ENCODE results near the gene MYO1B. TPM values are rescaled to one million over a fixed set of nuclear protein-coding genes. Genes with fewer than 3 reads are reported as not detected.

The MYO1B gene
- total and polyA plus RNA-seq, 2 experiments from 2014 or later: 26.4 to 70.6 TPM

DNA sequence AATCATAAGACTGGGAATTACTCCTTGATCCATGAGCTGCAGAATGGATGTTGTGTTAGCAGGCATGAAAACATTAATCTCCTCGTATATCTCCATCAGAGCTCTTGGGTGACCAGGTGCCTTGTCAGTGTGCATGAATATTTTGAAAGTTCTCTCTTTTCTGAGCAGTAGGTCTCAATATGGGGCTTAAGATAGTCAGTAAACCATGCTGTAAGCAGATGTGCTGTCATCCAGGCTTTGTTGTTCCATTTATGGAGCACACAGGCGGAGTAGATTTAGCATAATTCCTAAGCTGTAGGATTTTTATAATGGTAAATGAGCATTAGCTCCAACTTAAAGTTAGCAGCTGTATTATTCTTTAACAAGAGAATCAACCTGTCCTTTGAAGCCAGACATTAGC is 160.3 kb downstream of the MYO1B start:
- Histone ChIP-seq H3K79me2 (replicated peaks; ENCODE audit: insufficient read depth) (no peaks in the 10 kb centered on the region), H3K4me1 (ENCODE audit: insufficient read depth) (peaks cover 4% of the 10 kb centered on the region; the same call in 1 of the 2 replicates), H3K4me2 (no peak overlapping the region), H3F3A (replicated peaks; ENCODE audit: low read depth) (no peaks in the 10 kb centered on the region), H3K9me2 (ENCODE audit: insufficient read depth) (no peaks in the 10 kb centered on the region), H2AFZ (no peak overlapping the region), H3K4me3 (no peak overlapping the region), H3K27me3 (ENCODE audit: insufficient read depth) (no peaks in the 10 kb centered on the region), H3K36me3 (ENCODE audit: insufficient read depth) (peaks cover 7% of the 10 kb centered on the region; the same call in 1 of the 2 replicates), H3K27ac (ENCODE audit: low read depth) (no peak overlapping the region), H4K20me1 (replicated peaks; ENCODE audit: insufficient read depth) (no peaks in the 10 kb centered on the region)
- peaks cover 40% of the 10 kb centered on the region for H3K36me3 Mint-ChIP-seq (ENCODE audit: low read depth)
- no peaks in the 10 kb centered on the region for H3K9me3 Mint-ChIP-seq
- H3K27ac Mint-ChIP-seq: no peak overlapping the region
- no peak for TF ChIP-seq EZH2phosphoT487 (IDR thresholded peaks at IDR 0.05; ENCODE audit: unreplicated experiment)
- TF ChIP-seq, protein P1, sequence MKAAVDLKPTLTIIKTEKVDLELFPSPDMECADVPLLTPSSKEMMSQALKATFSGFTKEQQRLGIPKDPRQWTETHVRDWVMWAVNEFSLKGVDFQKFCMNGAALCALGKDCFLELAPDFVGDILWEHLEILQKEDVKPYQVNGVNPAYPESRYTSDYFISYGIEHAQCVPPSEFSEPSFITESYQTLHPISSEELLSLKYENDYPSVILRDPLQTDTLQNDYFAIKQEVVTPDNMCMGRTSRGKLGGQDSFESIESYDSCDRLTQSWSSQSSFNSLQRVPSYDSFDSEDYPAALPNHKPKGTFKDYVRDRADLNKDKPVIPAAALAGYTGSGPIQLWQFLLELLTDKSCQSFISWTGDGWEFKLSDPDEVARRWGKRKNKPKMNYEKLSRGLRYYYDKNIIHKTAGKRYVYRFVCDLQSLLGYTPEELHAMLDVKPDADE (IDR thresholded peaks at IDR 0.05): no peak
- no peak for TF ChIP-seq ZNF114 (CRISPR knock-in tag; IDR thresholded peaks at IDR 0.05)
- TF ChIP-seq NANOG (IDR thresholded peaks at IDR 0.05; ENCODE audit: borderline replicate concordance): no peak
- no peak for TF ChIP-seq ZNF331 (CRISPR knock-in tag; IDR thresholded peaks at IDR 0.05; ENCODE audit: low read depth)
- TF ChIP-seq, protein P2, sequence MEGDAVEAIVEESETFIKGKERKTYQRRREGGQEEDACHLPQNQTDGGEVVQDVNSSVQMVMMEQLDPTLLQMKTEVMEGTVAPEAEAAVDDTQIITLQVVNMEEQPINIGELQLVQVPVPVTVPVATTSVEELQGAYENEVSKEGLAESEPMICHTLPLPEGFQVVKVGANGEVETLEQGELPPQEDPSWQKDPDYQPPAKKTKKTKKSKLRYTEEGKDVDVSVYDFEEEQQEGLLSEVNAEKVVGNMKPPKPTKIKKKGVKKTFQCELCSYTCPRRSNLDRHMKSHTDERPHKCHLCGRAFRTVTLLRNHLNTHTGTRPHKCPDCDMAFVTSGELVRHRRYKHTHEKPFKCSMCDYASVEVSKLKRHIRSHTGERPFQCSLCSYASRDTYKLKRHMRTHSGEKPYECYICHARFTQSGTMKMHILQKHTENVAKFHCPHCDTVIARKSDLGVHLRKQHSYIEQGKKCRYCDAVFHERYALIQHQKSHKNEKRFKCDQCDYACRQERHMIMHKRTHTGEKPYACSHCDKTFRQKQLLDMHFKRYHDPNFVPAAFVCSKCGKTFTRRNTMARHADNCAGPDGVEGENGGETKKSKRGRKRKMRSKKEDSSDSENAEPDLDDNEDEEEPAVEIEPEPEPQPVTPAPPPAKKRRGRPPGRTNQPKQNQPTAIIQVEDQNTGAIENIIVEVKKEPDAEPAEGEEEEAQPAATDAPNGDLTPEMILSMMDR (conservative IDR thresholded peaks at IDR 0.05; ENCODE audit: low read depth in 2 of 2): no peak
- TF ChIP-seq STAT1 (IDR thresholded peaks at IDR 0.05; ENCODE audit: unreplicated experiment): no peak
- ATAC-seq (no peak), DNase-seq (ENCODE audit: low spot score) (no peak)
- H3K27me3 Mint-ChIP-seq (ENCODE audit: insufficient read depth, low read depth, poor library complexity): no peaks in the 10 kb centered on the region
- H3K4me1 Mint-ChIP-seq: peaks cover 8% of the 10 kb centered on the region; the same call in 2 of the 3 replicates
- H3K4me3 Mint-ChIP-seq: no peak overlapping the region

GRCh38 chr2:191410646-191411436 is 165.6 kb downstream of the MYO1B start:
- no peaks in the 10 kb centered on the region for H3K4me1 Mint-ChIP-seq
- no peak overlapping the region for H3K27ac Mint-ChIP-seq
- Histone ChIP-seq H2AFZ (no peak overlapping the region), H3F3A (replicated peaks; ENCODE audit: low read depth) (no peaks in the 10 kb centered on the region), H3K9me2 (ENCODE audit: insufficient read depth) (no peaks in the 10 kb centered on the region), H3K4me2 (no peak overlapping the region), H3K4me3 (no peak overlapping the region), H3K27me3 (ENCODE audit: insufficient read depth) (no peaks in the 10 kb centered on the region), H4K20me1 (replicated peaks; ENCODE audit: insufficient read depth) (no peaks in the 10 kb centered on the region), H3K36me3 (ENCODE audit: insufficient read depth) (peaks cover 27% of the 10 kb centered on the region), H3K27ac (ENCODE audit: low read depth) (no peak overlapping the region), H3K4me1 (ENCODE audit: insufficient read depth) (no peaks in the 10 kb centered on the region), H3K79me2 (replicated peaks; ENCODE audit: insufficient read depth) (no peaks in the 10 kb centered on the region)
- TF ChIP-seq ZNF114 (CRISPR knock-in tag; IDR thresholded peaks at IDR 0.05): no peak
- TF ChIP-seq ZNF331 (CRISPR knock-in tag; IDR thresholded peaks at IDR 0.05; ENCODE audit: low read depth): no peak
- no peak for ATAC-seq
- no peaks in the 10 kb centered on the region for H3K9me3 Mint-ChIP-seq
- H3K36me3 Mint-ChIP-seq (ENCODE audit: low read depth): peaks cover 65% of the 10 kb centered on the region; the same call in 2 of the 3 replicates
- H3K27me3 Mint-ChIP-seq (ENCODE audit: insufficient read depth, low read depth, poor library complexity): no peaks in the 10 kb centered on the region
- no peak for DNase-seq (ENCODE audit: low spot score)
- H3K4me3 Mint-ChIP-seq: no peak overlapping the region
